H54 (cell line): ENCODE results near the gene PPP2CA.

Experiments
- DNase-seq: peaks from one replicate; pipeline ENCODE4 v3.0.0; 2011; ENCODE audit warnings: low spot score, mixed read lengths; ENCODE audit not compliant: insufficient read length
- FAIRE-seq: peaks from 3 replicates; lab custom pipeline; 2011; peaks lifted over from hg19 to GRCh38; lab: Jason Lieb, UNC
- POLR2A ChIP-seq: IDR thresholded peaks from 2 replicates; pipeline ENCODE4 v1.6.1; 2011; ENCODE audit warnings: low read depth, mild to moderate bottlenecking, low read length

Gene PPP2CA

DNA sequence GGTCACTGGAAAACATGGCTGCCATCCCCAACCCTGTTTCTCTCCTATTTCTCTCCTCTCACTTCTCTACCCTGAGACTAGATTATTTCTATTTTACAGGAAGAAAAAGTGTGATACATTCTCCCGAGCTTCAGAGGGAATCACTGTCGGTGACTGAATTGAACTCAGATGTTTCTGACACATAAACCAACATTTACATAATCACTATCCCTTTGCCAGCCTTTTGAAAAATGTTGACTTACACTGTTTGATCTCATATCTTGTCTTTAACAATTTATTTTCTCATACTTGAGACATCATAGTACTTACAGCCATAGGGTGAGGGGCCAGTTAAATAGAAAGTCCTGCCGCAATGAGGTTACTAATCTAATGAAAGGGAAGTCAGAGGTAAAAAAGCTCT lies 25.1 kb upstream of the PPP2CA start:
- FAIRE-seq: no peak
- no peak for DNase-seq
- no peak for TF ChIP-seq POLR2A

DNA sequence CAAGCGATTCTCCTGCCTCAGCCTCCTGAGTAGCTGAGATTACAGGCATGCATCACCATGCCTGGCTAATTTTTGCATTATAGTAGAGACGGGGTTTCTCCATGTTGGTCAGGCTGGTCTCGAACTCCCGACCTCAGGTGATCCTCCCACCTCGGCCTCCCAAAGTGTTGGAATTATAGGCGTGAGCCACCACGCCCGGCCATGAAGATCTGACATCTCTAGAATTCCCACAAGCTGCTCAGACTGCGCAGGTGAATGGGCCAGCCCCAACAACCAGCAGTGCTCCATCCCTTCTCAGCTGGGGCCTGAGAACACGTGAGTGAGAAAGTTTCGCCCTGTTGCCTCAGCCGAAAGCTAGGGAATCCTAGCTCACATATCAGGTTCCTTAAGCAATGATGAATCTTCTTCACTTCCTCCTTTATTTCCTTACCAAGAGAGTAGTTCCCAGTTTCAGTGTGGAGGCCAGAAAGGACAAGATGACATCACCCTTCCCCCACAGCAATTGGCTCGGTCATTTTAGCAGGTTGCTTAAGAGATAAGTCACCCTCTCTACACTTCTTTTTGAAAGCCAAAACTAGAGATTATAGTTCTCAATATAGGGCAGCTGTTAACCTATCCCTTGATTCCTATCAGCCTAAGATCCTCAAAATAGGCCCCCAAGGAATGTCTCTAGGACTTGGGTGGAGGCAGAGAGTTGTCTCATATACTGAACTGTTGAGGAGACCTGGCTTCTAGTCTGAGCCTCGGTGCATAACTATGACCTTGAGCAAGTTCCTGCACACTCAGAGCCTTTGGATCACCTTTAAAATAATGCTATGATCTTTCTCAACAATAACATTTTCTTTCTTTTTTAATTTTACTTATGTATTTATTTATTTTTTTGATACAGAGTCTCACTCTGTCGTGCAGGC lies 23.9 kb upstream of the PPP2CA start:
- FAIRE-seq (no peak), DNase-seq (no peak)
- TF ChIP-seq POLR2A: no peak

DNA sequence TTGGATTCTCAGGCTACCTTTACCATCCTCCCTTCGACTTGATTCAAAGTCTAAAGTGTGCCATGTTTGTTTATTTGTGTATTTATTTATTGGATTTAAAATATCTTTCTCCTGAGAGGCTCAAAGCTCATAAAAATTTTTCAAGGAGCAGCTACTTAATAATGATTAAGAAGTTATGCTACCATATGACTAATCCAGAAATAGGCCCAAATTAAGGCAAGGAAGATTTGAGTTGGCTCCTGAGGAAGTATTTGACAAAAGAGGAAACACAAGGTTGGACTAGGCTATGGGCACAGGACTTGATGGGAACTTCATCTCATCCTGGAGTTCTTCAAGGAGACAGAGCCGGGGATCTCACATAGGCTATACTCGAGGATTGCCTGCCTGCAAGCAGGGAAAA lies 22.4 kb upstream of the PPP2CA start:
- DNase-seq (no peak), FAIRE-seq (no peak)
- no peak for TF ChIP-seq POLR2A

DNA sequence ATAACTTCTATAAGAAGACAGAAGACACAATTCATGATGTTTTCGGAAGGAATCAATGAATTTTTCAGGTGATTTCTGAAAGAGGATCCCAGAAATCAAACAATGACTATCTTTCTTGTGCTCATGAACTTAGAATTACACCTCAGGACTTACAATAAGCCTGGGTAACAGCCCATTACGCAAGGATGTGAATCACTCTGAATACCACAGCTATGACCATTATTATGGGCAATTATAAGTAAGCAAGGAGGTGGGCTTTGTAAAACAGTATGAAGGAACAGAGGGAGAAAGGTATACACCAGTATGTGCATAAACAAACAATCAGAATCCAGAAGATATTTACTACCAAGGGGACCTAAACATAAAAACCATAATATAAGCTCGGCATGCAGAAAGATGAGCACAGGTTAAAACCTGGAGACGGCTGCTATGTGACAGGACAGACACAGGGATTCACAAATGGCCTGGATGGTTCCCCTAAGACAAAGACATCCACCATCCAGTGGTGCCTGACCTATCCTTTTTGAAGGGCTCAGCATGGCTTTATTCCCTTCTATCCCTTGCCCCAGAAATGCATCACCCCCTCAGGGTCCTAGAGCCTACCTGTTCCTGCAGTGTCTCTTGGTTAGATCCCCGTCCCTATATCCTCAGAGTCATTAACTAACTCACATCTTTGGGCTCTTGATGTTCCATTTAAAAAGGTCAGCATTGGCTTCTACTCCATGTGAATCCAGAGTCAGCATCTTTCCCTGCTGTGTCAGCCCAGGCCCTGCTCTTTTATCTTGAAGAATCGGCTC lies 21.8 kb upstream of the PPP2CA start:
- FAIRE-seq (no peak), DNase-seq (peak; percentile 37)
- TF ChIP-seq POLR2A: no peak

DNA sequence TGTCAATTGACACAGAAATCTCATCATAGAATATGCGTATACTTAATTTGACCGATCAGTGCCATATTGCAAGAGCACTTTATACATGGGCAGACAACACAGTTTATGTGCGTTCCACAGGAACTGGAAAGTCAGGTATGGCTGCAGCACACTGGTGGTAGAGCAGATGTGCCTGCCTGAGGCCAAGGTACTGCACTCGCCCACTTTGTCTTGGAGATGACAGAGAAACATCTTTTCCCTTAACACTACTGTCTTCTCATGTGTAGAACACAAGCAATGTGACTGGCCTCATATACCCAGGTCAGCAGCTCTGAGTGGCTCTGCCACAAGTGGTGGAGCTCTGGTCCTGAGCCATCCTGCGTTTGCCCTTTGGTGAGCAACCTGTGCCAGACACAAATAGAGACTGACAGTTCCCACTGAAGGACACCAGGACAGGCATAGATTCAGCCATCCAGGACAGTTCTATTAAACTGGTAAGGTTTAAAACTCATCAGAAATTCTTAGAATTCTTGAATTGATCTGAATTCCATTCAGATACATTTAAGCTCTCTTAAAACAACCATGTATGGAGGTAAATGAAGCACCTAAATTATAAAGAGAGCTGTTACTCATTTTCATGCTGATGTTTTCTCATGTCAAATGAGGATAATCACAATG lies 21.0 kb upstream of the PPP2CA start:
- DNase-seq (no peak), FAIRE-seq (no peak)
- TF ChIP-seq POLR2A: no peak

DNA sequence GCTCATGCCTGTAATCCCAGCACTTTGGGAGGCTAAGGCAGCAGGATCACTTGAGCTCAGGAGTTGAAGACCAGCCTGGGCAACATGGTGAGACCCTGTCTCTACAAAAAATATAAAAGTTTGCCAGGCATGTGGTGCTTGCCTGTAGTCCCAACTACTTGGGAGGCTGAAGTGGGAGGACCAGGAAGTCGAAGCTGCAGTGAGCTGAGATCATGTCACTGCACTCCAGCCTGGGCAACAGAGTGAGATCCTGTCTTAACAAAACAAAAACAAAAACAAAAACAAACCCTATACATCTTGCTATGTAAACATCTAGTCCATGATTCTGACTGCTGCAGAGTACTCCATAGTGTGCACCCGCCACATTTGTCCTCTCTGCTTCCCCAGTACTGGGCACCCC lies 19.8 kb upstream of the PPP2CA start:
- no peak for FAIRE-seq
- TF ChIP-seq POLR2A: no peak
- no peak for DNase-seq

DNA sequence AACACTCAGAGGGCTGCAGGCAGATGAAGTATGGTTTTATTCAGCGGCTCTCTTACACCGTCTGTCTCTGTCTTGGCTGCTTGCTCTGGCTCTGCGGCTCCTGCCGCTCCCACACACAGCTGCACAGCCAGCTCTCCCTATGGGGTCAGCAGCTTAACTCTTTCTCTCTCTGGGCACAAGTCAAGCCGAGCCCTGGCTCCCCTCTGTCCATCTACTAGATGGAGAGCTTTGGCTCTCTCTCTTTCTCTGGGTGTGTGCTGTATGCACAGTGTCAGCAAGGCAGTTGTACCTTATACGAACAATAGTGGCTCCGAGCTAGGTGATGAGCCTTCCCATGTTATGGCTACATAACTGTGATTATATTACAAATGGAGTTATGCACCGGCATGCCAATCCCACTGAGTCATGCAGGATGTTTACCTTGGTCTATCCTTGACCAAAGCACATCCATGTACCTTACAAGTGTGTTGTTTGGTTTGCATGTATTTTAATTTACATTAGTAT lies 19.3 kb upstream of the PPP2CA start:
- DNase-seq (no peak), FAIRE-seq (no peak)
- TF ChIP-seq POLR2A: no peak

DNA sequence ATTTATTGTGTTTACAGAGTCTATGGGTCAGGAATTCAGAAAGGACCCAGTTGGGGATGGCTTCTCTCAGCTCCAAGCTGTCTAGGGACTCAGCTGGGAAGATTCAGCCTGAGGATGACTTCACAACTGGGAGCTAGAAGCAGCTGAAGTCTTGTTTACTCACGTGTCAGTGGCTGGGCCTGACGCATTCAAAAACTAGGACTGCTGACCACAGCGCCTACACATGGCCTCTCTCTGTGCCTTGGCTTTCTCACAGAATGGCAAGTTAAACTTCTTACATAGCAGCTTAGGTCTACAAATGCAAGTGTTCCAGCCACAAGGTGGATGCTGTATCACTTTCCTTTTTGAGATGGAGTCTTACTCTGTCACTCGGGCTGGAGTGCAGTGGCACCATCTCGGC lies 16.3 kb upstream of the PPP2CA start:
- TF ChIP-seq POLR2A: no peak
- DNase-seq (peak; percentile 56), FAIRE-seq (peak; percentile 67)

DNA sequence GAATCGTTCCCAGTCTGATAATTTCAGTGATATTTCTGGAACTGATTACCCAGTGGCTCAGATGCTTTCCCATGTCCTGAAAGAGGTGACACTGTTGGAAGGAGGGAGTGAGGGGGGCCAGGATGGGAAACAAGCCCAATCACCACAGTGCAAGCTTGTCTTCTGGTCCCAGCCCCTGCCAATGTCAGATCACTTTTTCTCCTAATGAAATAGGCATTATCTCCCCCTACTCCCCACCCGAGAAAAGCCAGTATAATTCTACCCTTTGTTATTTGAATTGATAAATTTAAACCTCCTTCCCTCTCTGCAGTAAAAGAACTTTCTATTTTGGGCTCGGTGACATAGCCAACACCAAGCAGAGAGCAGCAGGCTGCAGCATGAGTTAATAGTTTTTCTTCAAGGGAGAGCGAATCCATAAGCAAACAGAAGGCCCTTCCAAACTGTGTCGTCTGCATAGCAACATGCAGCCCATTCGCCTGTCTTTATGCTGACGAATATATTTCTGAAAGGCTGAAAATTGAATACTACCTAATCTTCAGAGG lies 14.6 kb upstream of the PPP2CA start:
- FAIRE-seq (no peak), DNase-seq (no peak)
- no peak for TF ChIP-seq POLR2A

DNA sequence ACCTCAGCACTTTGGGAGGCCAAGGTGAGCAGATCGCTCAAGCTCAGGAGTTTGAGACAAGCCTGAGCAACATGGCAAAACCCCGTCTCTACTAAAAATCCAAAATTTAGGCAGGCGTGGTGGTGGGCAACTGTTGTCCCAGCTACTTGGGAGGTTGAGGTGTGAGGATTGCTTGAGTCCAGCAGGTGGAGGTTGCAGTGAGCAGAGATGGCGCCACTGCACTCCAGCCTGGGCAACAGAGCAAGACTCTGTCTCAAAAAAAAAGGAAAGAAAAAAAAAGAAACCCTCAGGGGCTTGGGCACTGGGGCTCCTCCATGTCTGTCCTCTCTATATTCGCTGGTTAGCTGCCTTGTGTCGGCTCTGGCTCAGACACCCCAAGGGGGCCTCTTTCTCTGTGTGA lies 10.9 kb upstream of the PPP2CA start:
- no peak for TF ChIP-seq POLR2A
- FAIRE-seq (no peak), DNase-seq (no peak)

DNA sequence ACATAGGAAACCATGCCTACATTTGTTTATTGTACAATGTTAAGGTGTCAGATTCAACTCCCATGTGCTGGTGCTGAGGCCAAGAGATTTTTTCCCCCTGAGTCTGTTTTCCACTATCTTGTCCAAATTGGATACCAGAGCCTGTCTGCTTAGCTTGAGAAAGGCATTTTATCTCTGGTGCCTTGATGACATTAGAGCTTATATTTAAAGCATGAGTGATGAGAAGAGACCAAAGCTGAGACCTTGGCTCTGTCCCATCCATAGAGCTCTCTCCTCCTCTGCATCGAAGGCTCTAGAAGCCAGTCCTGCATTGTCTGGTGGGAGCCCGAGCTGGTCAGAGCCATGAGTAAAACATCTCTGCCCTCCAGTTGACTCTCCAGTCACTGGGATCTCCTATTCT lies 10.4 kb upstream of the PPP2CA start:
- TF ChIP-seq POLR2A: no peak
- FAIRE-seq (no peak), DNase-seq (no peak)

DNA sequence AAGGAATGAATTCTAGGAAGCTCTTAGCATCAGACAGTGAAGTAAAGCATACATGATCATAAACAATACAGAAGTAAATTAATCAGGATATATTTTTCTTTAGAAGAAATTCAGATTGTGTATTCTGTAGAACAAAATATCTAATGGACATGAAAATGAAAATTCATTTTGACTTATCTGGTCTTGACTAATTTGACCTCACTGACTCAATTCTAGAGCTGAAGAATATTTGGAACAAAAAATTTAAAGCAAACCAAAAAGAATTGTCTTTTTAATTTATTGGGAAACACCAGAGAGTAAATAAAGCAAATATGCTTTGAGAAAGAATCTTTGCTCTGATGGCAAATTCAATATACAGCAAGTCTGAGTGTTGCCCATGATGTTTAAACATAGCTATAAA lies 2.8 kb upstream of the PPP2CA start:
- no peak for TF ChIP-seq POLR2A
- no peak for FAIRE-seq
- DNase-seq: no peak

DNA sequence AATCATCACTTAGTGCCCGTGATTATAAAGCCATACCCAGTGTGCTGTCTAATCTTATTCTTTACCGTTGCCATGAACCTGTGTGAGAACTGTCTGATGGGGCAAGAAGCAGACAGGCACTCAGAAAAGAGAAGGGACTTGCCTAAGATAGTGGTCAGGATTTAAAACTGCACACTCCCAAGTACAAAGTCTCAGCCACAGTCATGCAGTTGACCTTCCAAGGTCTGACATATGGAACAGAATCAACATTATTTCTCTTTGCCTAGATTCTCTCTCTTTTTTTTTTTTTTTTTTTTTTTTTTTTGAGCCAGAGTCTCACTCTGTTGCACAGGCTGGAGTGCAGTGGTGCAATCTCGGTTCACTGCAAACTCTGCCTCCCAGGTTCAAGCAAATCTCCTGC lies 1.9 kb upstream of the PPP2CA start:
- DNase-seq (no peak), FAIRE-seq (no peak)
- no peak for TF ChIP-seq POLR2A

DNA sequence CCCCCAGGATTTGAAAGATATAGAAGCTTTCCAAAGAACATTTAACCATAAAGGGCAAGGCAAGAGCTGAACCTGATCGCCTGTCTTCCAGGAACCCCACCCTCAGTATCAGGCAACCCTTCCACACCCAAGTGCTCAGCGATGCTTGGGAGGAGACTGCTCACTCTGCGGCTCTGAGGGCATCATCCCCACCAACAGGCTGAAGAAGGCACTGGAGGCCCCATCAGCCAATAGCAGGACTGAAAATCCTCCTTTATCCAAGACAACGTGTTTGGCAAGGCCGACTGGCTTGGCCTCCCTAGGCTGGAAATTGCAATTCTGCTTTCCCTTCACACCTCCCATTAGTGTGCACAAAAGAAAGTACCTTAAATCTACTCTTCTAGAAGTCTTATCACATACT lies 1.4 kb upstream of the PPP2CA start:
- no peak for TF ChIP-seq POLR2A
- FAIRE-seq (no peak), DNase-seq (no peak)
